GM12891 (cell line): ENCODE data around the gene SPIN1.
"Not testable (repeated sequence)": the region's sequence is repeated elsewhere in the genome, so short reads cannot be mapped to it uniquely, and the experiment has no call there.

Experiments
- PAX5 ChIP-seq: IDR thresholded peaks from 2 replicates; pipeline ENCODE4 v1.6.1; 2011; ENCODE audit warnings: low read length, moderate library complexity, mild to moderate bottlenecking; ENCODE audit not compliant: insufficient read depth, severe bottlenecking
- POLR2A ChIP-seq: IDR thresholded peaks from 2 replicates; pipeline ENCODE4 v1.6.1; 2011; ENCODE audit warnings: low read depth, low read length, control low read depth
- POLR2AphosphoS5 ChIP-seq: IDR thresholded peaks from 2 replicates; pipeline ENCODE4 v1.6.1; 2011; ENCODE audit warnings: low read depth, low read length, control low read depth
- SPI1 ChIP-seq: IDR thresholded peaks from 2 replicates; pipeline ENCODE4 v1.6.1; 2011; ENCODE audit warnings: low read depth, low read length, control low read depth

- TF ChIP-seq POLR2A, PAX5, POLR2AphosphoS5, SPI1: not testable (repeated sequence)
These were observed 31.0 kb upstream of the SPIN1 start for GRCh38 chr9:88357250-88357649.
